HG03159 (cell line): ENCODE data around the gene PEX12.
"Not testable (repeated sequence)": the region's sequence is repeated elsewhere in the genome, so short reads cannot be mapped to it uniquely, and the experiment has no call there.

Experiments used
- ATAC-seq: cut with Tn5 transposase; IDR thresholded peaks from one replicate; pipeline ENCODE4 v1.9.1; 2021; ENCODE audit warnings: mild to moderate bottlenecking, moderate library complexity; ENCODE audit not compliant: unreplicated experiment

Gene PEX12

GRCh38 chr17:35537601-35538141, 40.7 kb downstream of the PEX12 start, which contains the start of gene SLFN12L:
TSS of gene SLFN12L (minus strand) at chr17:35537678. CDS start at chr17:35522364, 15,314 bp downstream.
- no peak for ATAC-seq

GRCh38 chr17:35536664-35537171, 41.7 kb downstream of the PEX12 start:
- ATAC-seq = no peak

DNA sequence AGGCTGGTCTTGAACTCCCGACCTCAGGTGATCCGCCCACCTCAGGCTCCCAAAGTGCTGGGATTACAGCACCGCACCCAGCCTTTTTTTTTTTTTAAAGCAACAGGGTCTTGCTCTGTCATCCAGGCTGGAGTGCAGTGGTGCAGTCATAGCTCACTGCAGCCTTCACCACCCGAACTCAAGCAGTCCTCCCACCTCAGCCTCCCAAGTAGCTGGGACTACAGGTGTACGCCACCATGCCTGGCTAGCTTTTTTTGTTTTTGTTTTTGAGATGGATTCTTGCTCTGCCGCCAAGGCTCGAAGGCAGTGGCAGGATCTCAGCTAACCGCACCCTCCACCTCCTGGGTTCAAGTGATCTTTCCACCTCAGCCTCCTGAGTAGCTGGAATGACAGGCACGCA, 43.0 kb downstream of the PEX12 start:
- not testable (repeated sequence) for ATAC-seq

- no peak for ATAC-seq
Observed at GRCh38 chr17:35534576-35535093, 43.7 kb downstream of the PEX12 start.

- ATAC-seq = no peak
Observed at GRCh38 chr17:35531160-35531559, 47.2 kb downstream of the PEX12 start.

- no peak for ATAC-seq
Observed at GRCh38 chr17:35529866-35530265, 48.5 kb downstream of the PEX12 start.

DNA sequence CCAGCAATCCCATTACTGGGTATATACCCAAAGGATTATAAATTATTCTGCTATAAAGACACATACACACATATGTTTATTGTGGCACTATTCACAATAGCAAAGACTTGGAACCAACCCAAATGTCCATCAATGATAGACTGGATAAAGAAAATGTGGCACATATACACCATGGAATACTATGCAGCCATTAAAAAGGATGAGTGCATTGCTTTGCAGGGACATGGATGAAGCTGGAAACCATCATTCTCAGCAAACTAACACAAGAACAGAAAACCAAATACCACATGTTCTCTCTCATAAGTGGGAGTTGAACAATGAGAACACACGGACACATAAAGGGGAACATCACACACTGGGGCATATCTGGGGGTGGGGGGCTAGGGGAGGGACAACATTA, 49.0 kb downstream of the PEX12 start:
- ATAC-seq = not testable (repeated sequence)
